Neural cell (in vitro differentiated cells): ENCODE results near the gene LGI4. TPM values are rescaled to one million over a fixed set of nuclear protein-coding genes. Genes with fewer than 3 reads are reported as not detected.

Experiments
- H2AFZ ChIP-seq: fragments of 200-600, 300-800 bp; sonication (generic), shearing (Covaris generic); 2 replicates; pipeline ENCODE4 v1.6.0; 2014; ENCODE audit warnings: low read depth, mild to moderate bottlenecking, antibody characterized with exemption, low read length, moderate library complexity
- H3F3A ChIP-seq: fragments of 200-600 bp; shearing (Covaris generic); 2 replicates; pipeline ENCODE4 v1.6.1; 2016; ENCODE audit warnings: mild to moderate bottlenecking, moderate library complexity, mixed read lengths, antibody characterized with exemption, low read length; ENCODE audit not compliant: insufficient read depth, poor library complexity, severe bottlenecking
- H3K27ac ChIP-seq: fragments of 200-600, 300-800 bp; sonication (generic), shearing (Covaris generic); 2 replicates; pipeline ENCODE4 v1.5.1; 2014; ENCODE audit warnings: mild to moderate bottlenecking, low read length, moderate library complexity
- H3K27me3 ChIP-seq: fragments of 300-800, 200-600 bp; sonication (generic), shearing (Covaris generic); 2 replicates; pipeline ENCODE4 v1.6.0; 2014; ENCODE audit warnings: mild to moderate bottlenecking, low read depth, low read length, moderate library complexity; ENCODE audit not compliant: insufficient read depth
- H3K36me3 ChIP-seq: fragments of 300-800, 200-600 bp; sonication (generic), shearing (Covaris generic); 2 replicates; pipeline ENCODE4 v1.5.1; 2014; ENCODE audit warnings: mild to moderate bottlenecking, antibody characterized with exemption, low read length, moderate library complexity; ENCODE audit not compliant: insufficient read depth
- H3K4me2 ChIP-seq: fragments of 300-800, 200-600 bp; sonication (generic), shearing (Covaris generic); 2 replicates; pipeline ENCODE4 v1.6.0; 2014; ENCODE audit warnings: mild to moderate bottlenecking, low read length
- H3K4me3 ChIP-seq: fragments of 300-800, 200-600 bp; sonication (generic), shearing (Covaris generic); 2 replicates; pipeline ENCODE4 v1.5.1; 2014; ENCODE audit warnings: mild to moderate bottlenecking, low read length, moderate library complexity
- H3K79me2 ChIP-seq: fragments of 200-600 bp; shearing (Covaris generic); replicated peaks from 2 replicates; pipeline ENCODE4 v1.6.0; 2014; ENCODE audit warnings: mild to moderate bottlenecking, low read length, moderate library complexity; ENCODE audit not compliant: insufficient read depth
- H3K9ac ChIP-seq: fragments of 300-800, 200-600 bp; sonication (generic), shearing (Covaris generic); 2 replicates; pipeline ENCODE4 v1.6.1; 2016; ENCODE audit warnings: mild to moderate bottlenecking, low read length, mixed read lengths
- H3K9me2 ChIP-seq: fragments of 200-600 bp; shearing (Covaris generic); 2 replicates; pipeline ENCODE4 v1.6.1; 2016; ENCODE audit warnings: mild to moderate bottlenecking, low read length, mixed read lengths; ENCODE audit not compliant: insufficient read depth
- H3K9me3 ChIP-seq: fragments of 200-600, 300-800 bp; sonication (generic), shearing (Covaris generic); 2 replicates; pipeline ENCODE4 v1.6.1; 2016; ENCODE audit warnings: mild to moderate bottlenecking, mixed run types, low read length, moderate library complexity, mixed read lengths
- H4K20me1 ChIP-seq: fragments of 200-600 bp; shearing (Covaris generic); 2 replicates; pipeline ENCODE4 v1.6.1; 2016; ENCODE audit warnings: mild to moderate bottlenecking, mixed run types; ENCODE audit not compliant: insufficient read depth
- CTCF ChIP-seq: fragments of 450-650 bp; IDR thresholded peaks from 2 replicates; pipeline ENCODE4 v1.5.1; 2014; ENCODE audit warnings: antibody characterized with exemption, mild to moderate bottlenecking, moderate library complexity; ENCODE audit not compliant: poor library complexity, severe bottlenecking
- EP300 ChIP-seq: fragments of 450-650 bp; conservative IDR thresholded peaks from 2 replicates; pipeline ENCODE4 v1.6.1; 2014; ENCODE audit warnings: antibody characterized with exemption, mild to moderate bottlenecking, moderate library complexity; ENCODE audit not compliant: poor library complexity, severe bottlenecking
- EZH2 ChIP-seq: fragments of 200-600, 300-800 bp; shearing (Covaris generic), sonication (generic); IDR thresholded peaks from 2 replicates; pipeline ENCODE4 v1.6.1; 2014; ENCODE audit warnings: antibody characterized with exemption, low read length, borderline replicate concordance, mild to moderate bottlenecking; ENCODE audit not compliant: insufficient read depth, poor library complexity, severe bottlenecking
- MXI1 ChIP-seq: fragments of 450-650 bp; conservative IDR thresholded peaks from 2 replicates; pipeline ENCODE4 v1.6.1; 2014; ENCODE audit warnings: antibody characterized with exemption, mild to moderate bottlenecking; ENCODE audit not compliant: poor library complexity, severe bottlenecking
- POLR2AphosphoS5 ChIP-seq: IDR thresholded peaks from 2 replicates; pipeline ENCODE4 v1.6.1; 2012
- RAD21 ChIP-seq: fragments of 450-650 bp; conservative IDR thresholded peaks from 2 replicates; pipeline ENCODE4 v1.6.1; 2014; ENCODE audit warnings: antibody characterized with exemption, mild to moderate bottlenecking, moderate library complexity
- SMC3 ChIP-seq: fragments of 450-650 bp; conservative IDR thresholded peaks from 2 replicates; pipeline ENCODE4 v1.6.1; 2014; ENCODE audit warnings: antibody characterized with exemption, mild to moderate bottlenecking, moderate library complexity; ENCODE audit not compliant: poor library complexity
- TAF1 ChIP-seq: IDR thresholded peaks from 2 replicates; pipeline ENCODE4 v1.6.1; 2012; ENCODE audit warnings: low read depth
- polyA plus RNA-seq: library from polyadenylated mRNA; depleted of rRNA; stranded (reverse); fragments of >200 nt; gene quantifications from 2 replicates; pipeline ENCODE4 v1.2.3, GENCODE V29; 2014
- TF ChIP-seq, protein P1 (sequence below): IDR thresholded peaks from 2 replicates; pipeline ENCODE4 v1.6.1; 2012; ENCODE audit warnings: borderline replicate concordance

Gene LGI4
- polyA plus RNA-seq, 1 donor from 2014 or later: 0.63 TPM

DNA sequence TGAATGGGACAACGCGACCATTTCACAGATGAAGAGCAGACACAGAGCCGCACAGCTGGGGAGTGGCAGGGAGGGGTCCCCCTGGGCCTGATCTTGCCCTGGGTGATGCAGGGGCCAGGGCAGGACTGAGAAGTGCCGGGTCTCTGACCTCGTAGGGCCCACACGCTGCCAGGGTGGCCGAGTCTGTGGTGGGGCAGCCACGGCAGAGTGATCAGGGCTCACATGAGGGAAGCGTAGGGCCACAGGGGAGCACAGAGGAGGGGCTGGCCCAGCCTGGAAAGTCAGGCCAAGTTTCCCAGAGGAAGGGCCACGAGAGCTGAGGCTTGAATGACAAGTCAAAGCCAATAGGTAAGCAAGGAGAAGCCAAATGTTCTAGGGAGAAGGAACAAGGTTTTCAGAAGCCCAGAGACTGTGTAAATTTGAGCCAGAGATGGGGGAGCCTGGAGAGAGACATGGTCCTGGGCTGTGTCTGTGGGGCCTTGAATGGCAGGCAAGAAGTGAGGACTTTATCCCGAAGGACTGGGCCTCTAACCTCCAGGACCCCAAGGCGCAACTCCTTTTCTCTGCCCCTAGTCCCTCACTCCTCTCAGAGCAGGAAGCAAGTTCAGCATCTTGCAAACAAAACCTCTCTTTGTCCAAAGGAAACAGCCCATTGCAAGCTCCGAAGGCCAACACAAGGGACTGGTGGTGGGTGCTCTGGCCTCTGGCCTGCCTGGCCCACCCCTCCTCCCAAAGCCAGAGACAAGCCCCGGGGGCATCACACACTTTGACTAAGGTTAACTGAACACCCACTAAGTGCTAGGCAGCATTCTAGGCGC lies 51.0 kb downstream of the LGI4 start:
- no peak overlapping the region for H2AFZ ChIP-seq
- no peaks in the 10 kb centered on the region for H3K79me2 ChIP-seq
- H3K27ac ChIP-seq: no peak overlapping the region
- no peaks in the 10 kb centered on the region for H3K27me3 ChIP-seq
- no peaks in the 10 kb centered on the region for H3F3A ChIP-seq
- no peak overlapping the region for H3K4me3 ChIP-seq
- no peaks in the 10 kb centered on the region for H3K9me3 ChIP-seq
- H3K9me2 ChIP-seq: no peaks in the 10 kb centered on the region
- H3K9ac ChIP-seq: no peak overlapping the region
- no peak overlapping the region for H3K4me2 ChIP-seq
- TF ChIP-seq EP300 (no peak), POLR2AphosphoS5 (no peak), EZH2 (no peak)
- no peaks in the 10 kb centered on the region for H4K20me1 ChIP-seq
- no peaks in the 10 kb centered on the region for H3K36me3 ChIP-seq

DNA sequence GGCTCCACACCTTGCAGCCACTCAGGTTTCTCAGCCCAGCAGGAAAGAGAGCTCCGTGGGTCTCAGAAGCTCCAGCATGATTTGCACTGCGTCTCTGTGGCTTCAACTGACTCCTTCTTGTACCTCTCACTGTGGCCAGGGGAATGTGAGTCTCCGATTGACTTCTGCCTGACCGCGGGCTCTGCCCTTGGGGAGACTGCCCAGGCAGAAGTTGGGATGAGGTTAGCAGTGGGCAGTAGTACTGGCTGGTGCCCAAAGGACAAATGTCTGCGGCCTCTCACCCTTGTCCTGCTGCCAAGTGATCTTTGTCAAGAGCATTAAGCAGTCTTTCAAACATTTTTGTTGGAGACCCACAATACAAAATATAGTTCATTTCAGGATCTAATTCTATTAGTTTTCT lies 53.7 kb downstream of the LGI4 start:
- Histone ChIP-seq H3K9me3 (no peaks in the 10 kb centered on the region), H4K20me1 (no peaks in the 10 kb centered on the region), H3K79me2 (no peaks in the 10 kb centered on the region), H2AFZ (no peak overlapping the region), H3K27ac (no peak overlapping the region), H3K36me3 (no peaks in the 10 kb centered on the region), H3K27me3 (no peaks in the 10 kb centered on the region), H3K4me3 (no peak overlapping the region), H3K4me2 (no peak overlapping the region), H3K9me2 (no peaks in the 10 kb centered on the region), H3K9ac (no peak overlapping the region), H3F3A (no peaks in the 10 kb centered on the region)
- TF ChIP-seq RAD21: no peak
- TF ChIP-seq, protein P1, sequence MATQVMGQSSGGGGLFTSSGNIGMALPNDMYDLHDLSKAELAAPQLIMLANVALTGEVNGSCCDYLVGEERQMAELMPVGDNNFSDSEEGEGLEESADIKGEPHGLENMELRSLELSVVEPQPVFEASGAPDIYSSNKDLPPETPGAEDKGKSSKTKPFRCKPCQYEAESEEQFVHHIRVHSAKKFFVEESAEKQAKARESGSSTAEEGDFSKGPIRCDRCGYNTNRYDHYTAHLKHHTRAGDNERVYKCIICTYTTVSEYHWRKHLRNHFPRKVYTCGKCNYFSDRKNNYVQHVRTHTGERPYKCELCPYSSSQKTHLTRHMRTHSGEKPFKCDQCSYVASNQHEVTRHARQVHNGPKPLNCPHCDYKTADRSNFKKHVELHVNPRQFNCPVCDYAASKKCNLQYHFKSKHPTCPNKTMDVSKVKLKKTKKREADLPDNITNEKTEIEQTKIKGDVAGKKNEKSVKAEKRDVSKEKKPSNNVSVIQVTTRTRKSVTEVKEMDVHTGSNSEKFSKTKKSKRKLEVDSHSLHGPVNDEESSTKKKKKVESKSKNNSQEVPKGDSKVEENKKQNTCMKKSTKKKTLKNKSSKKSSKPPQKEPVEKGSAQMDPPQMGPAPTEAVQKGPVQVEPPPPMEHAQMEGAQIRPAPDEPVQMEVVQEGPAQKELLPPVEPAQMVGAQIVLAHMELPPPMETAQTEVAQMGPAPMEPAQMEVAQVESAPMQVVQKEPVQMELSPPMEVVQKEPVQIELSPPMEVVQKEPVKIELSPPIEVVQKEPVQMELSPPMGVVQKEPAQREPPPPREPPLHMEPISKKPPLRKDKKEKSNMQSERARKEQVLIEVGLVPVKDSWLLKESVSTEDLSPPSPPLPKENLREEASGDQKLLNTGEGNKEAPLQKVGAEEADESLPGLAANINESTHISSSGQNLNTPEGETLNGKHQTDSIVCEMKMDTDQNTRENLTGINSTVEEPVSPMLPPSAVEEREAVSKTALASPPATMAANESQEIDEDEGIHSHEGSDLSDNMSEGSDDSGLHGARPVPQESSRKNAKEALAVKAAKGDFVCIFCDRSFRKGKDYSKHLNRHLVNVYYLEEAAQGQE: no peak
- no peak for TF ChIP-seq CTCF

- H2AFZ ChIP-seq: no peak overlapping the region
- H3K9ac ChIP-seq: no peak overlapping the region
- H3K27ac ChIP-seq: no peak overlapping the region
- H3K4me2 ChIP-seq: no peak overlapping the region
- H3K27me3 ChIP-seq: no peaks in the 10 kb centered on the region
- H4K20me1 ChIP-seq: no peaks in the 10 kb centered on the region
- no peak overlapping the region for H3K4me3 ChIP-seq
- H3K79me2 ChIP-seq: no peaks in the 10 kb centered on the region
- no peak for TF ChIP-seq SMC3
- TF ChIP-seq, protein P1: no peak
- TF ChIP-seq POLR2AphosphoS5: no peak
- no peak for TF ChIP-seq MXI1
- TF ChIP-seq CTCF: no peak
- no peak for TF ChIP-seq EZH2
- no peak for TF ChIP-seq TAF1
- no peak for TF ChIP-seq RAD21
- TF ChIP-seq EP300: no peak
- H3K9me2 ChIP-seq: no peaks in the 10 kb centered on the region
- no peaks in the 10 kb centered on the region for H3K36me3 ChIP-seq
- H3K9me3 ChIP-seq: no peaks in the 10 kb centered on the region
- H3F3A ChIP-seq: no peaks in the 10 kb centered on the region
Observed at GRCh38 chr19:35080613-35081170, 54.2 kb downstream of the LGI4 start.
